ENCODE data around the gene AADAT.

AADAT gene

DNA sequence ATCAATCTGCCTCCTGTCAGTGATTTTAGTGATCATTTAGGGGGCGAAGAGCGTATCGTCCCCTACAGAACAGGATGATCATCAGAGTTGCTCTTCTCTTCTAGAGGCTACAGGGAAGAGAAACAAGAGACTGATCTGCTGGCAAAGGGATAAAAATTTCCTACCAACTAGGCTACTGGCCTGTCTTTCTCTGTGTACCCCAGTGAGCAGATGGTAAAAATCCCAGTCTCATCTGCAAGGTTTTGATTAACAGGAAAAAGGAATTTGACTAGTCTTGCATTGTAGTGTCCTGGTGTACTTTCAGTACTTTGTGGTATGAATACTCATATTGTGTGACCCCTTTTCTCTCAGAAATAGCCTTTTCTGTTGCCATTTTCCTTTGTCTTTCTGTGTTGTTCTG, 21.8 kb upstream of the AADAT start:
- Histone ChIP-seq H3K27ac (no peak overlapping the region), H3K9me3 (no peaks in the 10 kb centered on the region), H3K36me3 (no peaks in the 10 kb centered on the region), H3K4me1 (ENCODE audit: control insufficient read depth in 1 of 2, insufficient read depth in 1 of 2, low read depth in 1 of 2, low read length in 1 of 2) (no peaks in the 10 kb centered on the region), H3K27me3 (peaks cover 5% of the 10 kb centered on the region), H3K4me3 (ENCODE audit: low read depth in 1 of 2, low read length in 1 of 2) (no peak overlapping the region)
- TF ChIP-seq CTCF (IDR thresholded peaks at IDR 0.05), result no peak

GRCh38 chr4:170111085-170111484, 21.3 kb upstream of the AADAT start:
- Histone ChIP-seq H3K4me1 (ENCODE audit: control insufficient read depth in 1 of 2, insufficient read depth in 1 of 2, low read depth in 1 of 2, low read length in 1 of 2) (no peaks in the 10 kb centered on the region), H3K4me3 (ENCODE audit: low read depth in 1 of 2, low read length in 1 of 2) (no peak overlapping the region), H3K27me3 (peaks cover 5% of the 10 kb centered on the region), H3K36me3 (no peaks in the 10 kb centered on the region), H3K27ac (no peak overlapping the region), H3K9me3 (no peaks in the 10 kb centered on the region)
- no peak for TF ChIP-seq CTCF (IDR thresholded peaks at IDR 0.05)

GRCh38 chr4:170110285-170110672, 20.5 kb upstream of the AADAT start:
- Histone ChIP-seq H3K4me3 (ENCODE audit: low read depth in 1 of 2, low read length in 1 of 2) (no peak overlapping the region), H3K9me3 (no peaks in the 10 kb centered on the region), H3K27ac (no peak overlapping the region), H3K4me1 (ENCODE audit: control insufficient read depth in 1 of 2, insufficient read depth in 1 of 2, low read depth in 1 of 2, low read length in 1 of 2) (no peaks in the 10 kb centered on the region), H3K36me3 (no peaks in the 10 kb centered on the region), H3K27me3 (peaks cover 5% of the 10 kb centered on the region)
- TF ChIP-seq CTCF (IDR thresholded peaks at IDR 0.05), result no peak

GRCh38 chr4:170109586-170110284, 20.0 kb upstream of the AADAT start:
- H3K9me3 ChIP-seq, result no peaks in the 10 kb centered on the region
- H3K27me3 ChIP-seq, result peaks cover 5% of the 10 kb centered on the region
- no peaks in the 10 kb centered on the region for H3K4me1 ChIP-seq (ENCODE audit: control insufficient read depth in 1 of 2, insufficient read depth in 1 of 2, low read depth in 1 of 2, low read length in 1 of 2)
- no peak for TF ChIP-seq CTCF (IDR thresholded peaks at IDR 0.05)
- no peak overlapping the region for H3K4me3 ChIP-seq (ENCODE audit: low read depth in 1 of 2, low read length in 1 of 2)
- H3K36me3 ChIP-seq, result no peaks in the 10 kb centered on the region
- no peak overlapping the region for H3K27ac ChIP-seq

DNA sequence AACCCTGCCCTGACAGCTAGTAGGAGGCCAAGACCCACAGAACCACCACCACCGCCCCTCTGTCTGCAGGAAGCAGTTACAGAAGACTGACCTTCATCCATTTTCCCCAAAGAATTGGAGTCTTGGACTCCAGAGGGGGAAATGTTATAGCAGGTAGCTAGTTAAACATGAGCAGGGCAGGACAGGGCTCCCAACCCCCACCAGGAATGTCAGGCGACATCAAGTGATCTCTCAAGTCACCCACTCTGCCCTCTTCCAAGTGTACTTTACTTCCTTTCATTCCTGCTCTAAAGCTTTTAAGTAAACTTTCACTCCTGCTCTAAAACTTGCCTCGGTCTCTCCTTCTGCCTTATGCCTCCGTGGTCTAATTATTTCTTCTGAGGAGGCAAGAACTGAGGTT, 17.1 kb upstream of the AADAT start:
- Histone ChIP-seq H3K9me3 (no peaks in the 10 kb centered on the region), H3K27me3 (no peaks in the 10 kb centered on the region), H3K27ac (no peak overlapping the region), H3K4me1 (ENCODE audit: control insufficient read depth in 1 of 2, insufficient read depth in 1 of 2, low read depth in 1 of 2, low read length in 1 of 2) (no peaks in the 10 kb centered on the region), H3K4me3 (ENCODE audit: low read depth in 1 of 2, low read length in 1 of 2) (no peak overlapping the region), H3K36me3 (no peaks in the 10 kb centered on the region)
- TF ChIP-seq CTCF (IDR thresholded peaks at IDR 0.05), result no peak

Measured in neutrophil (primary cell).